CD4-positive, CD25-positive, alpha-beta regulatory T cell (primary cell): ENCODE measurements around the gene POU4F3. TPM values are rescaled to one million over a fixed set of nuclear protein-coding genes. Genes with fewer than 3 reads are reported as not detected.

Experiments used
- ATAC-seq, 2 donors: fragments of 150-1000 bp; cut with Tn5 transposase; one replicate each; pipeline ENCODE4 v1.10.0; 2021; ENCODE audit warnings: low read depth in 2 of 2, moderate number of reproducible peaks in 2 of 2, moderate library complexity in 1 of 2
- DNase-seq, 3 donors: peaks; one replicate each; pipeline versions ENCODE4 v3.0.0 to v3.0.0-alpha.2; 2012 to 2022; ENCODE audit warnings: mixed read lengths in 1 of 3
- H3K27ac ChIP-seq: one replicate; pipeline ENCODE4 v1.7.0; 2013; ENCODE audit warnings: mild to moderate bottlenecking, low read length; ENCODE audit not compliant: insufficient read depth, poor library complexity, severe bottlenecking
- H3K27me3 ChIP-seq: one replicate; pipeline ENCODE4 v1.7.0; 2013; ENCODE audit warnings: low read length; ENCODE audit not compliant: control insufficient read depth, insufficient read depth
- H3K36me3 ChIP-seq: one replicate; pipeline ENCODE4 v1.7.0; 2013; ENCODE audit warnings: mild to moderate bottlenecking, low read length, moderate library complexity; ENCODE audit not compliant: control insufficient read depth, insufficient read depth
- H3K4me1 ChIP-seq: 2 replicates; pipeline ENCODE4 v1.7.0; 2013; ENCODE audit warnings: mild to moderate bottlenecking, low read length; ENCODE audit not compliant: insufficient read depth, control insufficient read depth, poor library complexity, severe bottlenecking
- H3K4me3 ChIP-seq: one replicate; pipeline ENCODE4 v1.7.0; 2013; ENCODE audit warnings: low read depth, mild to moderate bottlenecking, low read length, moderate library complexity
- H3K9me3 ChIP-seq, 2 experiments: 1 replicate in 1 of 2; 2 replicates in 1 of 2; pipeline ENCODE4 v1.7.0; 2013; ENCODE audit warnings: low read length in 2 of 2, mild to moderate bottlenecking in 1 of 2, moderate library complexity in 1 of 2; ENCODE audit not compliant: control insufficient read depth in 2 of 2
- H3K27ac Mint-ChIP-seq, 3 donors: one replicate each; pipeline ENCODE4 v1.8.0; 2020 to 2022; ENCODE audit warnings: mild to moderate bottlenecking in 3 of 3, mixed read lengths in 3 of 3, moderate library complexity in 2 of 3
- H3K27me3 Mint-ChIP-seq: one replicate; pipeline ENCODE4 v1.8.0; 2022; ENCODE audit warnings: mild to moderate bottlenecking, mixed read lengths
- H3K36me3 Mint-ChIP-seq: one replicate; pipeline ENCODE4 v1.8.0; 2020; ENCODE audit warnings: mixed read lengths
- H3K4me1 Mint-ChIP-seq, 4 donors: one replicate each; pipeline ENCODE4 v1.8.0; 2020 to 2022; ENCODE audit warnings: mixed read lengths in 4 of 4, mild to moderate bottlenecking in 1 of 4
- H3K4me3 Mint-ChIP-seq, 4 donors: one replicate each; pipeline ENCODE4 v1.8.0; 2020 to 2022; ENCODE audit warnings: mild to moderate bottlenecking in 4 of 4, mixed read lengths in 4 of 4, moderate library complexity in 3 of 4
- H3K9me3 Mint-ChIP-seq, 7 donors: one replicate each; pipeline ENCODE4 v1.8.0; 2020 to 2022; ENCODE audit warnings: mixed read lengths in 7 of 7, mild to moderate bottlenecking in 3 of 7, moderate library complexity in 2 of 7
- polyA plus RNA-seq, 4 donors: library from polyadenylated mRNA; unstranded; fragments of 300-500 nt; fragmentation: Illumina TruSeq; gene quantifications; one replicate each; pipeline ENCODE4 v1.2.3, GENCODE V29; 2021
- total RNA-seq: library from RNA; stranded (reverse); gene quantifications from one replicate; pipeline ENCODE4 v1.2.3, GENCODE V29; 2022

POU4F3 gene
- total and polyA plus RNA-seq, 5 donors from 2014 or later = 0.30 TPM; not detected in 4

DNA sequence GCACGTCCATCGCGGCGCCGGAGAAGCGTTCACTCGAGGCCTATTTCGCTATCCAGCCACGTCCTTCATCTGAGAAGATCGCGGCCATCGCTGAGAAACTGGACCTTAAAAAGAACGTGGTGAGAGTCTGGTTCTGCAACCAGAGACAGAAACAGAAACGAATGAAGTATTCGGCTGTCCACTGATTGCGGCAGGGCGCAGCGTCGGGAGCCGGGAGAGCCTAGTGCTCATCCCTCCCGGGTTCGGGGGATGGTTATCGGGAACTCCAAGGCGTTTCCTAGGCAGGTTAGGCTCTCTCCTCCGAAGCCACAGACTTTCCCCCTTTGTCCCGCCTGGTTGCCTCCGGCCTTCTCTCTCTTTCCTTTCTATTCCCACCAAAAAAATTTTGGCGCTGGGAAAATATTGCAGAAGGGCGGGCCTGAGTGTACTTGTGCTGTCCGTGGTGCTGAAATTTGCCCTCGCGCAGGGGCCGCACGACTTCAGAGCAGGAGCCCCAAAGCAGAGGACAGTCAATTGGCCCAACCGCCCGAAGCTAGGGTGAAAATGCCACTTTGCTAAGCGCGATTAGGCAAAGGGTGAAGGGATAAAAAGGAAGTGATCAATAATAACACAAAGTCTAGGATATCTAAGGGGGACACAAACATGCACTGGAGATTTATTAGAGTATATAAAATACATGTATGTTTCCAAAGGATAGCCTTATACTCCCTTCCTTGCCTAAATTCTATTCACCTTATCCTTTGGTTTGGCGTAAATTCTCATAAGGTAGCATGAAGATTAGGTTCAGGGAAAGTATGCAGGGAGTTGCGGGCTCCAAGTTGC is 1.8 kb downstream of the POU4F3 start:
- peak overlapping the region in 1 of 4 donors; percentile 29 for H3K4me3 Mint-ChIP-seq
- H3K27me3 Mint-ChIP-seq = peaks cover 92% of the 10 kb centered on the region
- H3K9me3 Mint-ChIP-seq = peaks cover 0 to 4% (median 0%) of the 10 kb centered on the region in 7 donors
- ATAC-seq = no peak
- Histone ChIP-seq H3K27ac (no peak overlapping the region), H3K9me3 (no peaks in the 10 kb centered on the region), H3K36me3 (no peaks in the 10 kb centered on the region), H3K4me1 (peaks cover 5% of the 10 kb centered on the region), H3K27me3 (peaks cover 54% of the 10 kb centered on the region), H3K4me3 (no peak overlapping the region)
- peaks cover 5% of the 10 kb centered on the region for H3K36me3 Mint-ChIP-seq
- H3K4me1 Mint-ChIP-seq = peaks cover 0 to 29% (median 6%) of the 10 kb centered on the region in 4 donors
- DNase-seq = peak in 2 of 3 donors; percentile 10 to 37
- no peak overlapping the region for H3K27ac Mint-ChIP-seq

DNA sequence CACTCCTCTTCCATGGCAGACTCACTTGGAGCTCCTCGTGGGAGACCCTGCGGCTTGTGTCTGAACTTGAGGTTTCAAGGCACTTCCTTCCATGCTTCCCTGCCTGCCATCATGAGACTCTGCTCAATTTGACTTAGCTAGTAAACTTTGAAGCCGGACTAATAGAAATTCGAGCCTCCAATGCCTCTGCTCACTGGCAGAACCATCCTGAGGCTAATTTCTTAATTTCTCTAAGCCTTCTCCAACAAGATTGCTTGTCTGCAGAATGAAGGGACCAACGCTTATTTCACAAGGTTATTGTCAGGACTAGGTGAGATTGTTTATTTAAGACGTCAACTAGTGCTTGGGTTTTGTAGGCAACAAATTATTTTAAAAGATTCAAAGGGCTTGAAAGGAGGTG is 3.2 kb downstream of the POU4F3 start:
- Mint-ChIP-seq H3K4me3 (no peak overlapping the region), H3K27me3 (peaks cover 94% of the 10 kb centered on the region)
- ATAC-seq = no peak

DNA sequence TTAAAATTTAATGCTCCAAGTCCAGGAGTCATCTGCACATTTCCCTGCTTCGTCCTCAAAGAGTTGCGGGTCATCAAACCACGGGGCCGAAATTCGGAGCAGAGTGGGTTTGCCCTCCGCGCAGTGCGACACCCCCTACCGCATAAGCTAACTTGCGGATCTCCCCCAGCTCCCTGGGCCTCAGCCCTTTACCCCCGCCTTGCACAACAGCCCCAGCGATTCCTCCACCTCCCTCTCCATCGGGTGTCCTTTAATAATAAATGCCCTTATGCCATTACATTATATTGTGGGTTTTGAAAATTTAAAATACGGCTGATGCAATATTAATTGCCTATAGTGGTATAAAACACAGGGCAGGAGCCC is 3.9 kb downstream of the POU4F3 start:
- Histone ChIP-seq H3K9me3 (no peaks in the 10 kb centered on the region), H3K36me3 (no peaks in the 10 kb centered on the region), H3K27ac (no peak overlapping the region), H3K27me3 (peaks cover 51% of the 10 kb centered on the region), H3K4me3 (no peak overlapping the region), H3K4me1 (peaks cover 8% of the 10 kb centered on the region)
- H3K4me3 Mint-ChIP-seq = no peak overlapping the region
- H3K27me3 Mint-ChIP-seq = peaks cover 92% of the 10 kb centered on the region
- DNase-seq (no peak), ATAC-seq (no peak)
- peaks cover 5% of the 10 kb centered on the region for H3K36me3 Mint-ChIP-seq
- H3K4me1 Mint-ChIP-seq = peaks cover 0 to 28% (median 6%) of the 10 kb centered on the region in 4 donors
- no peak overlapping the region for H3K27ac Mint-ChIP-seq
- peaks cover 0 to 5% (median 0%) of the 10 kb centered on the region in 7 donors for H3K9me3 Mint-ChIP-seq

More for the DNA sequence above, 3.2 kb downstream of the POU4F3 start:
- Histone ChIP-seq H3K27ac (no peak overlapping the region), H3K4me1 (peaks cover 8% of the 10 kb centered on the region), H3K9me3 (no peaks in the 10 kb centered on the region), H3K27me3 (peaks cover 49% of the 10 kb centered on the region), H3K36me3 (no peaks in the 10 kb centered on the region), H3K4me3 (no peak overlapping the region)
- Mint-ChIP-seq H3K4me1 (peaks cover 0 to 34% (median 6%) of the 10 kb centered on the region in 4 donors), H3K36me3 (peaks cover 5% of the 10 kb centered on the region), H3K9me3 (peaks cover 0 to 5% (median 0%) of the 10 kb centered on the region in 7 donors), H3K27ac (no peak overlapping the region)
- DNase-seq = no peak

DNA sequence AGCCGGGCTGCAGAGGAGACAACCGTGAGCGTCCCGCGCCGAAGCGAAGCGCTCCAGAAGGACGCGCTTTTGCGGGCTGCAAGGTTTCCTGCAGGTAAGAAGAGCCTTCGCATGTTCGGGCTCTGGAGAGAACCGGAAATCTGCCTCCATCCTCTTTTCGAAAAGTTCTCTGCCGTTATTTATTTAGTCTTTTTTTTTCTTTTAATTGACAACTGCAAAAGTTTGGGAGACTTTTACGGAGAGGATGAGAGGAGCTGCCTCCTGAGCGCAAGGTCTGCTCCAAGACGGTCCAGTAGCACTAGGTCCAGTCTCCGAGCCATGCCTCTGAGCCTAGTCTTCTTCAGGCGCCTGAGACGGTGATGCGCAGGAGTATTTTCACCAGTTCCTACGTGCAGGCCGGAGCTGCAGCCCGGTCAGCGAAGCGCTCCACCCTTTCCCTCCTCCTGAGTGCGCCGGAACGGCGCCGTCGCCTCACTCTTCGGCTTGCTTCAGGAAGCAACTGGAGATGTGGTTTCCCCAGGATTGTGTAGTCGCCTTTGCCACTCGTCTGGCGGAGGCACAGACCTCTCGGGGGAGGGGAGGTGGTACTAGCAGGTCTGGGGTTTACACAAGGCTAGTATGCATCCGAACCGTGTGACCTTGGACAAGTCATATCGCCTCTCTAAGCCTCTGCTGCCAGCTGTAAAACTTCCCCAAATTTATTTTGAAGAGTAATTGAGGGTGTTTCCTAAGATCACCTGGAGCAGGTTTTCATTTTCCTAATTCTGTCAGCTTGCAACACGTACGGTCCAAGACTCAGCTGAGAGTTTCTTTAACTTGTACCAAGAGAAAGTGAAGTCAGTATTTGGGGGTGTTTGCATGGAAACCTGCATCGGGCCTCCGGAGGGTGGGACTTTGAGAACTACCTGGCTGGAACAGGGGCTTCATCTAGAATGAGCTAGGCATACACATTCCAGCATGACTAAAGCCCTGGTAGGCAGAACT is 4.5 kb downstream of the POU4F3 start:
- Mint-ChIP-seq H3K27me3 (peaks cover 88% of the 10 kb centered on the region), H3K27ac (no peak overlapping the region), H3K36me3 (peaks cover 5% of the 10 kb centered on the region), H3K9me3 (peaks cover 0 to 3% (median 0%) of the 10 kb centered on the region in 7 donors), H3K4me3 (no peak overlapping the region), H3K4me1 (peaks cover 0 to 28% (median 6%) of the 10 kb centered on the region in 4 donors)
- ATAC-seq (no peak), DNase-seq (no peak)
- peaks cover 47% of the 10 kb centered on the region for H3K27me3 ChIP-seq
- H3K9me3 ChIP-seq = no peaks in the 10 kb centered on the region
- no peaks in the 10 kb centered on the region for H3K36me3 ChIP-seq
- no peak overlapping the region for H3K27ac ChIP-seq
- peaks cover 8% of the 10 kb centered on the region for H3K4me1 ChIP-seq
- H3K4me3 ChIP-seq = no peak overlapping the region

DNA sequence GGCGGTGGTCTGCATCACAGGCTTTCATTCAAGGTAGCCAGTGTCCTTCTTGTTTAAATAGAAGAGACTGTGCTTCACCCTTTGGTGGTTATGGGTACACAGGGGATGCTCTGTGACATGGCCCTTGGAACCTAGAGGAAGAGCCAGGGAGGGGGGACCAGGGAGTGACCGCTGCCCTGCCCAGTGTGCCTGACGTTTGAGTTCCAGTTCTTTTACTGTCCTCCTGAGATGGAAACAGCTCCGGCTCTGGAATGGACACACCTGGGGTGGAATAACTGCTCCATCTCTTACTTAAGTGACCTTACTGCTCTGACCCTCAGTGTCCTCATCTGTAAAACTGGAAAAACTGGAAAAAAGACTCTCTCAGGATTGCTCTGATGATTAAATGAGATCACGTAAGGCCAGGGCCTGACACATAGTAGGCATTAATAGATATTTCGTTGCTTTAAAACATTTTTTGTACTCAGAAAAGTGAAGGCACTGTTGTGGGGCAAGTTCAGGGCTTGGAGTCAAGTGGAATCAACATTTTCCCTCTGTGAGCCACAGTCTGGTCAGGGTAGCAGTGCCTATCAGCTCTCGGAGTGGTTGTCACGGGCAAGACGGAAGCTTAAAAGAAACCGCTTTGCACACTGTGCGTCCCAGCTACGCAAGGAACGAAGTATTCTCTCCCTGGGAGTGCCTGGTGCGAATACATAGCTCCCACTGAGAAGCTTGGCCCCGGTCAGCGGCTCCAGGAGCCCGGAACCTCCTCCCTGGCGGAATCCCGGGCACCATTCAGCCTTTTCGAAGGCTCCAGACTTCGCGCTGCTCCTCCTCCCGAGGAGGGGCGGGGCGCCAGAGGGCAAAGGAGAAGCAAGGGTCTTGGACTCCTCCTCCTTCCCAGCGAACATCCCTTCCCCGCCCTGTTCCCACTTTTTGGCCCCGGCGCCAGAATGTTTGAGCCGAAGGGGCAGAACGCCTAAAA is 5.8 kb downstream of the POU4F3 start:
- Histone ChIP-seq H3K27ac (no peak overlapping the region), H3K4me1 (peaks cover 8% of the 10 kb centered on the region), H3K4me3 (no peak overlapping the region), H3K27me3 (peaks cover 47% of the 10 kb centered on the region), H3K9me3 (no peaks in the 10 kb centered on the region), H3K36me3 (no peaks in the 10 kb centered on the region)
- no peak for ATAC-seq
- Mint-ChIP-seq H3K27ac (no peak overlapping the region), H3K27me3 (peaks cover 86% of the 10 kb centered on the region), H3K36me3 (peaks cover 2% of the 10 kb centered on the region), H3K4me1 (peaks cover 0 to 28% (median 6%) of the 10 kb centered on the region in 4 donors), H3K4me3 (peak overlapping the region in 3 of 4 donors; percentile 4 to 47 (median 36)), H3K9me3 (peaks cover 0 to 3% (median 0%) of the 10 kb centered on the region in 7 donors)
- DNase-seq = no peak

DNA sequence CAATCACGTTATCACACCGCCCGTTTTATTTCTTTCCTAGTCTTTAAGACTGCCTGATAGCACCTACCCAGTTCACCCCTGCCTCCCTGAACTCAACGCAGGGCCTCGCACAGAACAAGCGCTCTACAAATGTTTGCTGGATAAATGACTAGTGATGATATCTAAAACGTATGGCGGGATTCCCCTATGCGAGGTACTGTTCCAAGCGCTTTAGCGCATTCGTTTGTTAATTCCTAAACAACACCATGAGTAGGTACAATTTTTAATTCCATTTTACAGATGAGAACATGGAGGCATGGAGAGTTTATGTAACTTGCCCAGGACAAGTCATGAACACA is 6.6 kb downstream of the POU4F3 start:
- Mint-ChIP-seq H3K36me3 (no peaks in the 10 kb centered on the region), H3K27ac (no peak overlapping the region), H3K27me3 (peaks cover 84% of the 10 kb centered on the region), H3K9me3 (peaks cover 0 to 3% (median 0%) of the 10 kb centered on the region in 7 donors), H3K4me3 (peak overlapping the region in 2 of 4 donors; percentile 43 to 66), H3K4me1 (peaks cover 0 to 25% (median 6%) of the 10 kb centered on the region in 4 donors)
- Histone ChIP-seq H3K36me3 (no peaks in the 10 kb centered on the region), H3K4me1 (peaks cover 8% of the 10 kb centered on the region), H3K4me3 (no peak overlapping the region), H3K9me3 (no peaks in the 10 kb centered on the region), H3K27ac (no peak overlapping the region), H3K27me3 (peaks cover 45% of the 10 kb centered on the region)
- ATAC-seq (no peak), DNase-seq (no peak)
